Ecto neural progenitor cell (in vitro differentiated cells): ENCODE measurements around the gene CD151.

Experiments
- DNase-seq: peaks from one replicate; pipeline ENCODE4 v3.0.0-alpha.2; 2018; ENCODE audit warnings: low spot score

CD151 gene

GRCh38 chr11:797296-798092 is 35.3 kb upstream of the CD151 start:
- DNase-seq, result peak; percentile 80

GRCh38 chr11:798093-798713 is 34.5 kb upstream of the CD151 start, which contains the start of gene SLC25A22:
SLC25A22 (minus strand) TSS chr11:798281; CDS start chr11:795006, 3,275 bp downstream.
- peak; percentile 91 for DNase-seq

GRCh38 chr11:799641-800316 is 33.0 kb upstream of the CD151 start:
- DNase-seq, result no peak

DNA sequence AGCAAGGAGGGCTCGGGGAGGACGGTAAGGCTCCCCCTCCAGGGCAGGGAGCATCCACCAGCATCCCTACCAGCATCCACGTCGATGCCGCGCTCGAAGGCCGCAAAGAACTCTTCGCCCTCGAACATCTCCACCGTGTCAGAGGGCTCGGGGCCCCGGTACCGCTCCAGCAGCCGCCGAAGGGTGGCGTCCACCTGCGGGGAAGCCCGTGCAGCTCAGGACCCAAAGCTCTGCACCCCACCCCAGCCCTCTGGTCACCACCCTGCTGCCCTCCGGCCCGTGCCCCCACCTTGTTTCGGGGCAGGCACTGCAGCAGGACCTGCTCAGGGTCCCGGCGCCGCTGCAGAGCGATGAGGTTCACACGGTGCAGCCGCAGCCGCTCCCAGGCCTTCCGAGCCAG is 32.3 kb upstream of the CD151 start:
- DNase-seq, result no peak

DNA sequence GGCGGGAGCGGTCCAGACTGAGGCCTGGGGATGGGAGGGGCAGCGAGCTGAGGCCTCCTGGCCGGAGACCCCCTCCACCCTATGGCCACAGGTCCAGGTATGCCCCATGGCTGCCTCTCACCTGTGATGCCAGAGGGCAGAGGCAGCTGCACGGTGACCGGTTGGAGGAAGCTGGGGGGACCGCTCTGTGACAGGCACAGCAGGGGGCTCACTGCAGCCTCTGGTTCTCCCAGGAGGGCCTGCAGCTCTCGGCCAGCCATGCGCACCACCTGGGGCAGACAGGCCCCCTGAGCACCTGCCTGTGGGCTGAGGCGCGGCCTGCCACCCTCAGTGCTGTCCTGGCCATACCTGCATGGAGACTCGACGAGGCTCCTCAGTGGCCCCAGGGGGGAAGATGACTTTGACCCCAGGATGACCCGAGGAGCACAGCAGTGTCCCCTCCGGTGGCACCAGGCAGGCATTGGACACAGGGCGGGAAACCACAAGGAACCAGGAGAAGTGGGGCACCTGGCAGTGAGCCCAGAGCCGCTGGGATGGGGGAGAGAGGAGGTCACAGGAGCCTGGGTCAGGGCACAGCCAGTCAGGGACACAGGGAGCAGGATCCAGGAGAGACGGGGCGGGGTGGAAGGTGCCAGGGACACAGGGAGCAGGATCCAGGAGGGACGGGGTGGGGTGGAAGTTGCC is 31.5 kb upstream of the CD151 start:
- no peak for DNase-seq

- DNase-seq, result no peak
Measured at GRCh38 chr11:802018-802617, 30.6 kb upstream of the CD151 start.

- DNase-seq, result no peak
Measured at GRCh38 chr11:802693-803466, 29.9 kb upstream of the CD151 start.

GRCh38 chr11:803467-803742 is 29.3 kb upstream of the CD151 start:
- DNase-seq, result no peak

- no peak for DNase-seq
Measured at GRCh38 chr11:803770-804598, 28.8 kb upstream of the CD151 start.

- no peak for DNase-seq
Measured at GRCh38 chr11:804599-804964, 28.2 kb upstream of the CD151 start.

- no peak for DNase-seq
Measured at GRCh38 chr11:808427-809286, 24.1 kb upstream of the CD151 start.

DNA sequence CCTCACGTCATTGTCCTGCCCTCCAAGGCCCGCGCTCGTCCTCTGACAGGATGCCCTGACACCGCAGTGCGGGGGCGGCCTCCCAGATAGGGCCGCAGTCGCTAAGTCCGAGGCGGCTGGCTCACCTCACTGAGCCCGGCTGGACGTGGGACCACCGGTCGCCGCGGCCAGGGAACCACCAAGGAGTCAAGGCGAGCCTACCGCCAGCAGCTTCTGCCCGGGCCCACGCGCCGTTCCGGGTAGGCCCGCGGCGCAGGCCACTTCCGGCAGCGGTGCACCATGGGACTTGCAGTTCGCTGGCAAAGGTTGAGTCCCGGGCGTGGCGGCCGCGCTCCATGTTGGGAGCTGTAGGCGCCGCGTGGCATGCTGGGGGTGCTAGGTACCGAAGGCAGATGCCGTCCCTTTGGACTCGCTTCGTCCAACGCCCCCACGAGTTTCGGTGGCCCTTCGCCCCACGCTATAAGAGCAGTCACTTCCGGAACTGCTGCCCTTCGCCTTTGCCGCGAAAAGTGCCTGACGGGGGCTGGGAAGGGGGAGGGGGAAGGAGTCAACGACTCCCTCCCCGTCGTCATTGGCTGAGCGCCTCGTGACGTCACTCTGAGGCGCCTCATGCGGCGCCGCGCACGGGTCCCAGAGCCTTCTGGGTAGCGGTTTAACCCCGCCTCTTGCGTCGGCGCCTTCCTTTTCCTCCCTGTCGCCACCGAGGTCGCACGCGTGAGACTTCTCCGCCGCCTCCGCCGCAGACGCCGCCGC is 23.3 kb upstream of the CD151 start, which contains the start of gene RPLP2:
TSS of gene RPLP2 (plus strand) at position 681 of the 753 bp plus-strand sequence. CDS start 268 bp downstream, outside the sequence.
- DNase-seq, result peak; percentile 98

- no peak for DNase-seq
Measured at GRCh38 chr11:810040-810567, 22.6 kb upstream of the CD151 start.

- no peak for DNase-seq
Measured at GRCh38 chr11:811446-812245, 21.1 kb upstream of the CD151 start.

DNA sequence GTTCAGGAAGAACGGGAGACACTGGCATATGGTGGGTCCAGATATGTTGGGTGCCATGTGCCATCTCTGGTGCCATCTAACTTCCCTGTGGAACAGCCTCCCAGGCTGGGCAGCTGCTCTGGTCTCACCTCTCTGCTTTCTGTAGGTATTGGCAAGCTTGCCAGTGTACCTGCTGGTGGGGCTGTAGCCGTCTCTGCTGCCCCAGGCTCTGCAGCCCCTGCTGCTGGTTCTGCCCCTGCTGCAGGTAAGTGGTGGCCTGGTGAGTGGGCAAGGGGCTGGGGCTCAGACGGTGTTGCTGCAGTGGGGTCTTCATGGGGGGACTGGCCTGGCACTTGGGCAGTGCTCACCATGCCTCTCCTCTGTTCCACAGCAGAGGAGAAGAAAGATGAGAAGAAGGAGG is 20.4 kb upstream of the CD151 start:
- DNase-seq, result no peak

GRCh38 chr11:813072-813455 is 19.7 kb upstream of the CD151 start:
- no peak for DNase-seq

DNA sequence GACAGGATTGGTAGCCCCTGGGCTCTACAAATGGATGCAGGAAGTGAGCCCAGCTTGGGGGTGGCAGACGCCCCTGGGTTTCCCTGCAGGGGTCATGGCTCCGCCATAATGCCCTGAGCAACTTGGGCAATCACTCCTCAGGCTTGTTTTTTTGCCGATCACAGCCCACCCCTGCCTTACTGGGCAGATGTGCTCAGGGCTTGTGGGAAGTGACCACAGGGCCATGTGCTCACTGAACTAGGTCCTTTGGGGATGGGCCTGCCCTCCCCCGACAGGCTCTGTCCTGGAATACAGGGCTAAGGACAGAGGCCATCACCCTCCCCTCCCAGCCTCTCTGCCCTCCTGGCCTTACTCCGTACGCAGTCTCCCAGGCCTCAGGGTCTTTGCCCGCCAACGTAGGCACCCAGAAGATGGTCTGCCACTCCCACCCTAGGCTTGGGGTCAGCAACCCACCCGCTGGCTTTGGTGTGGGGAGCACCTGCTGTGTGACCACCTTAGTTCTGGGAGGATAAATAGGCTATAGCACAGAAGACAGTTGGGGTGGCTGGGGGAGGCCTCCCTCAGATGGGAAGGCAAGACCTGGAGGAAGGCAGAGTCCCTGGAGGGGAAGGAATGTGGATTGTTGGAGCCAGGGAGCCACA is 19.2 kb upstream of the CD151 start:
- no peak for DNase-seq
